ENCODE results near the gene NGFR. TPM values are rescaled to one million over a fixed set of nuclear protein-coding genes. Genes with fewer than 3 reads are reported as not detected.
A peak's percentile ranks its signal among the peaks of the same experiment; 100 is the strongest.

NGFR gene
- 3.3 TPM in 1 of 2 replicates, not detected in the other for total RNA-seq (ENCODE audit: low replicate concordance)

GRCh38 chr17:49494986-49495841, at the start of gene NGFR:
TSS of gene NGFR (plus strand) at chr17:49495293. CDS start at chr17:49495418, 125 bp downstream.
- no peak for DNase-seq (ENCODE audit: low read depth)
- peak within 1 kb of the TSS; percentile 42 for H3K4me3 ChIP-seq (ENCODE audit: low read depth, low read length)
- TF ChIP-seq CTCF (IDR thresholded peaks at IDR 0.05; ENCODE audit: insufficient read depth, low read length), result no peak

GRCh38 chr17:49445591-49445990, 49.5 kb upstream of the NGFR start:
- TF ChIP-seq CTCF (IDR thresholded peaks at IDR 0.05; ENCODE audit: insufficient read depth, low read length), result no peak
- DNase-seq (ENCODE audit: low read depth), result no peak

GRCh38 chr17:49447628-49448302, 47.3 kb upstream of the NGFR start:
- DNase-seq (ENCODE audit: low read depth), result no peak
- TF ChIP-seq CTCF (IDR thresholded peaks at IDR 0.05; ENCODE audit: insufficient read depth, low read length), result peak; percentile 2

More at GRCh38 chr17:49445591-49445990, 49.5 kb upstream of the NGFR start:
- H3K4me3 ChIP-seq (ENCODE audit: low read depth, low read length), result no peak overlapping the region

GRCh38 chr17:49450181-49450580, 44.9 kb upstream of the NGFR start:
- no peak for TF ChIP-seq CTCF (IDR thresholded peaks at IDR 0.05; ENCODE audit: insufficient read depth, low read length)
- no peak overlapping the region for H3K4me3 ChIP-seq (ENCODE audit: low read depth, low read length)
- no peak for DNase-seq (ENCODE audit: low read depth)

More at GRCh38 chr17:49447628-49448302, 47.3 kb upstream of the NGFR start:
- no peak overlapping the region for H3K4me3 ChIP-seq (ENCODE audit: low read depth, low read length)

GRCh38 chr17:49450735-49451134, 44.4 kb upstream of the NGFR start:
- no peak for TF ChIP-seq CTCF (IDR thresholded peaks at IDR 0.05; ENCODE audit: insufficient read depth, low read length)
- peak; percentile 4 for DNase-seq (ENCODE audit: low read depth)
- no peak overlapping the region for H3K4me3 ChIP-seq (ENCODE audit: low read depth, low read length)

GRCh38 chr17:49452201-49452600, 42.9 kb upstream of the NGFR start:
- no peak overlapping the region for H3K4me3 ChIP-seq (ENCODE audit: low read depth, low read length)
- DNase-seq (ENCODE audit: low read depth), result no peak
- TF ChIP-seq CTCF (IDR thresholded peaks at IDR 0.05; ENCODE audit: insufficient read depth, low read length), result no peak
